HG03354 (cell line): Measurements from ENCODE around the gene FBXW12.

Source experiments
- ATAC-seq: cut with Tn5 transposase; IDR thresholded peaks from one replicate; pipeline ENCODE4 v1.9.1; 2021; ENCODE audit warnings: mild to moderate bottlenecking; ENCODE audit not compliant: unreplicated experiment, poor library complexity, severe bottlenecking

The FBXW12 gene

GRCh38 chr3:48405971-48406370, 34.0 kb downstream of the FBXW12 start:
- ATAC-seq = no peak

GRCh38 chr3:48406443-48407431, 34.7 kb downstream of the FBXW12 start:
- ATAC-seq = no peak

GRCh38 chr3:48407542-48408099, 35.6 kb downstream of the FBXW12 start:
- no peak for ATAC-seq

GRCh38 chr3:48408823-48409281, 36.8 kb downstream of the FBXW12 start:
- no peak for ATAC-seq

GRCh38 chr3:48409291-48410201, 37.5 kb downstream of the FBXW12 start:
- ATAC-seq = no peak

GRCh38 chr3:48410205-48411040, 38.4 kb downstream of the FBXW12 start:
- ATAC-seq = no peak

- no peak for ATAC-seq
Observed at GRCh38 chr3:48411041-48411588, 39.1 kb downstream of the FBXW12 start.

- ATAC-seq = no peak
Observed at GRCh38 chr3:48411606-48412374, 39.8 kb downstream of the FBXW12 start.

- ATAC-seq = no peak
Observed at GRCh38 chr3:48412375-48413001, 40.5 kb downstream of the FBXW12 start.

- no peak for ATAC-seq
Observed at GRCh38 chr3:48413086-48413485, 41.1 kb downstream of the FBXW12 start.

GRCh38 chr3:48413611-48414010, 41.6 kb downstream of the FBXW12 start:
- ATAC-seq = no peak

- ATAC-seq = no peak
Observed at GRCh38 chr3:48414376-48415250, 42.6 kb downstream of the FBXW12 start.

GRCh38 chr3:48415251-48415953, 43.4 kb downstream of the FBXW12 start:
- ATAC-seq = no peak

- no peak for ATAC-seq
Observed at GRCh38 chr3:48416091-48416505, 44.1 kb downstream of the FBXW12 start.

- ATAC-seq = no peak
Observed at GRCh38 chr3:48416546-48416945, 44.5 kb downstream of the FBXW12 start.

- ATAC-seq = no peak
Observed at GRCh38 chr3:48417529-48418108, 45.6 kb downstream of the FBXW12 start.
